GM19240 (cell line): ENCODE measurements around the gene RASD1.

Experiments
- DNase-seq: peaks from one replicate; pipeline ENCODE4 v3.0.0; 2011; ENCODE audit warnings: low spot score; ENCODE audit not compliant: insufficient read length

Gene RASD1

GRCh38 chr17:17510456-17511292 is 14.5 kb upstream of the RASD1 start:
- no peak for DNase-seq

- DNase-seq = no peak
Observed at GRCh38 chr17:17509601-17510425, 13.6 kb upstream of the RASD1 start.

- no peak for DNase-seq
Observed at GRCh38 chr17:17508646-17509591, 12.7 kb upstream of the RASD1 start.

GRCh38 chr17:17508019-17508535 is 11.9 kb upstream of the RASD1 start:
- no peak for DNase-seq

GRCh38 chr17:17507465-17508011 is 11.3 kb upstream of the RASD1 start:
- DNase-seq = no peak

- no peak for DNase-seq
Observed at GRCh38 chr17:17506893-17507464, 10.8 kb upstream of the RASD1 start.

GRCh38 chr17:17506181-17506741 is 10.1 kb upstream of the RASD1 start:
- no peak for DNase-seq

GRCh38 chr17:17505610-17506171 is 9.5 kb upstream of the RASD1 start:
- no peak for DNase-seq

- DNase-seq = no peak
Observed at GRCh38 chr17:17505151-17505550, 9.0 kb upstream of the RASD1 start.

- no peak for DNase-seq
Observed at GRCh38 chr17:17504341-17505140, 8.3 kb upstream of the RASD1 start.

GRCh38 chr17:17503566-17504130 is 7.5 kb upstream of the RASD1 start:
- no peak for DNase-seq

- DNase-seq = no peak
Observed at GRCh38 chr17:17502741-17503565, 6.8 kb upstream of the RASD1 start.

- DNase-seq = no peak
Observed at GRCh38 chr17:17500999-17501605, 4.9 kb upstream of the RASD1 start.

GRCh38 chr17:17499402-17500145 is 3.4 kb upstream of the RASD1 start:
- no peak for DNase-seq

GRCh38 chr17:17498606-17499301 is 2.6 kb upstream of the RASD1 start:
- no peak for DNase-seq
